Testis (tissue), 2 donors: ENCODE results near the gene HAGH.

Source experiments
- POLR2A ChIP-seq: fragments of 450-650 bp; IDR thresholded peaks from one replicate; pipeline ENCODE4 v1.6.1; 2017; ENCODE audit warnings: antibody characterized with exemption, mild to moderate bottlenecking, moderate library complexity
- TF ChIP-seq, protein P1 (sequence below), 3 experiments: fragments of 450-650 bp in 2 of 3; fragments of 200-600 bp in 1 of 3; sonication (generic) in 1 of 3; IDR thresholded peaks; one replicate each; pipeline ENCODE4 v1.5.1; 2016 to 2019; ENCODE audit warnings: antibody characterized with exemption in 3 of 3, mild to moderate bottlenecking in 2 of 3, moderate library complexity in 1 of 3

DNA sequence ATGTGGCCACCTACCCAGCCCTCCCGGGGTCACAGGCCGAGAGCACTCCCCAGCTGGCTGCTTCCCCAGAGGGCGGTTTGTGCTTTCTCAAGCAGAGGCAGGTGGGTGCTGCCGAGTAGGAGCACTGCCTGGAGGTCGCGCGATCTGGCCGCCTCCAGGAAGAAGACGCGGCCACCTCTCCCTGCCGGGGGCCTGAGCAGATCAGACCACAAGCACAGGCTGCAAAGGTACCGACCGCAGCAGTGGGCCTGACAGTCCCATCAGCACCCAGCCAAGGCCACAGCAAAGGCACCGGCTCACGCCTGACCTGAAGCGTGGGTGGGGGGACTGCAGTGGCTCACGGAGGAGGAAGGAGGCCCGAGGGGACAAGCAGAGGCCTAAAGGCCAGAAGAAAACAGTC lies 17.9 kb downstream of the HAGH start:
- no peak for TF ChIP-seq POLR2A
- TF ChIP-seq, protein P1, sequence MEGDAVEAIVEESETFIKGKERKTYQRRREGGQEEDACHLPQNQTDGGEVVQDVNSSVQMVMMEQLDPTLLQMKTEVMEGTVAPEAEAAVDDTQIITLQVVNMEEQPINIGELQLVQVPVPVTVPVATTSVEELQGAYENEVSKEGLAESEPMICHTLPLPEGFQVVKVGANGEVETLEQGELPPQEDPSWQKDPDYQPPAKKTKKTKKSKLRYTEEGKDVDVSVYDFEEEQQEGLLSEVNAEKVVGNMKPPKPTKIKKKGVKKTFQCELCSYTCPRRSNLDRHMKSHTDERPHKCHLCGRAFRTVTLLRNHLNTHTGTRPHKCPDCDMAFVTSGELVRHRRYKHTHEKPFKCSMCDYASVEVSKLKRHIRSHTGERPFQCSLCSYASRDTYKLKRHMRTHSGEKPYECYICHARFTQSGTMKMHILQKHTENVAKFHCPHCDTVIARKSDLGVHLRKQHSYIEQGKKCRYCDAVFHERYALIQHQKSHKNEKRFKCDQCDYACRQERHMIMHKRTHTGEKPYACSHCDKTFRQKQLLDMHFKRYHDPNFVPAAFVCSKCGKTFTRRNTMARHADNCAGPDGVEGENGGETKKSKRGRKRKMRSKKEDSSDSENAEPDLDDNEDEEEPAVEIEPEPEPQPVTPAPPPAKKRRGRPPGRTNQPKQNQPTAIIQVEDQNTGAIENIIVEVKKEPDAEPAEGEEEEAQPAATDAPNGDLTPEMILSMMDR (IDR thresholded peaks at IDR 0.05): no peak
